Body of pancreas (tissue), 4 donors: ENCODE results near the gene KLRD1.
"Not testable (repeated sequence)": the region's sequence is repeated elsewhere in the genome, so short reads cannot be mapped to it uniquely, and the experiment has no call there.

ENCODE experiments used
- CTCF ChIP-seq, 7 experiments: fragments of 450-650 bp in 4 of 7; fragments of 200-600 bp in 3 of 7; sonication (generic) in 3 of 7; IDR thresholded peaks; one replicate each; pipeline ENCODE4 v1.5.1; 2016 to 2019; ENCODE audit warnings: antibody characterized with exemption in 7 of 7
- POLR2A ChIP-seq, 3 donors: fragments of 450-650 bp; IDR thresholded peaks; one replicate each; pipeline ENCODE4 v1.6.1; 2016; ENCODE audit warnings: antibody characterized with exemption in 3 of 3, mild to moderate bottlenecking in 2 of 3

GRCh38 chr12:10367714-10368113 is 60.0 kb downstream of the KLRD1 start:
- TF ChIP-seq POLR2A, CTCF (IDR thresholded peaks at IDR 0.05): not testable (repeated sequence)
